ENCODE measurements around the gene HEG1. TPM values are rescaled to one million over a fixed set of nuclear protein-coding genes. Genes with fewer than 3 reads are reported as not detected.

The HEG1 gene
- total RNA-seq, 2 experiments from 2014 or later: 31.2 to 32.6 TPM

DNA sequence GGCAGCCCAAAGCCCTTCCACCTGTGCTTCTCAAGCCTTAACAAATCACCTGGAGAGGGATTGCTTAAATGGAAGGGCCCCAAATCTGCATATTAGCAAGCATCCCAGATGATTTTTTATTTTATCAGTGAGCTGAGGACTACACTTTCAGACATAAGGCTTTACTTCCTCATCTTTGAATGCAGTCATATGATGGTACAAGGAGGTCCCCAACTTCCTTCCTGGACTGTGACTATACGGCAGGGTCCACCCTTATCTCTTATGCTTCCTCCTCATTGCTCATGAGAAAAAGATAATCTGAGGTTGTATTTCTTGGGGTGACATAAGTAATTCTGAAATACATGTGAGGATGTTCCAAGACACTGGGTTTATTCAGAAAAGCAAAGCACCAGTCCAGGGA is 13.7 kb upstream of the HEG1 start:
- Histone ChIP-seq H3K4me1 (ENCODE audit: insufficient read depth, low read length) (peaks cover 7% of the 10 kb centered on the region), H3K27ac (ENCODE audit: low read depth in 1 of 2, low read length in 2 of 2) (no peak overlapping the region), H3K36me3 (ENCODE audit: insufficient read depth, low read length) (no peaks in the 10 kb centered on the region), H3K9me3 (ENCODE audit: control insufficient read depth in 1 of 2, insufficient read depth in 1 of 2, low read length in 2 of 2) (no peaks in the 10 kb centered on the region), H3K27me3 (ENCODE audit: control insufficient read depth in 1 of 2, insufficient read depth in 2 of 2, low read length in 2 of 2) (no peaks in the 10 kb centered on the region), H3K4me3 (ENCODE audit: low read length) (no peak overlapping the region)
- Mint-ChIP-seq H3K36me3 (ENCODE audit: low read depth) (no peaks in the 10 kb centered on the region), H3K27me3 (no peaks in the 10 kb centered on the region), H3K4me3 (no peak overlapping the region), H3K27ac (no peak overlapping the region), H3K4me1 (ENCODE audit: low read depth) (peaks cover 10% of the 10 kb centered on the region), H3K9me3 (no peaks in the 10 kb centered on the region)
- TF ChIP-seq, protein P1, sequence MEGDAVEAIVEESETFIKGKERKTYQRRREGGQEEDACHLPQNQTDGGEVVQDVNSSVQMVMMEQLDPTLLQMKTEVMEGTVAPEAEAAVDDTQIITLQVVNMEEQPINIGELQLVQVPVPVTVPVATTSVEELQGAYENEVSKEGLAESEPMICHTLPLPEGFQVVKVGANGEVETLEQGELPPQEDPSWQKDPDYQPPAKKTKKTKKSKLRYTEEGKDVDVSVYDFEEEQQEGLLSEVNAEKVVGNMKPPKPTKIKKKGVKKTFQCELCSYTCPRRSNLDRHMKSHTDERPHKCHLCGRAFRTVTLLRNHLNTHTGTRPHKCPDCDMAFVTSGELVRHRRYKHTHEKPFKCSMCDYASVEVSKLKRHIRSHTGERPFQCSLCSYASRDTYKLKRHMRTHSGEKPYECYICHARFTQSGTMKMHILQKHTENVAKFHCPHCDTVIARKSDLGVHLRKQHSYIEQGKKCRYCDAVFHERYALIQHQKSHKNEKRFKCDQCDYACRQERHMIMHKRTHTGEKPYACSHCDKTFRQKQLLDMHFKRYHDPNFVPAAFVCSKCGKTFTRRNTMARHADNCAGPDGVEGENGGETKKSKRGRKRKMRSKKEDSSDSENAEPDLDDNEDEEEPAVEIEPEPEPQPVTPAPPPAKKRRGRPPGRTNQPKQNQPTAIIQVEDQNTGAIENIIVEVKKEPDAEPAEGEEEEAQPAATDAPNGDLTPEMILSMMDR (IDR thresholded peaks at IDR 0.05): no peak
- intact Hi-C loops (cut with DNase I, micrococcal nuclease): no loop called here
- POLR2A ChIA-PET: interaction anchor here (0.7 kb wide), 1 partner anchor 47 kb away, joined by 4 read pairs; no protein-coding TSS in a partner anchor
- DNase-seq (no peak), ATAC-seq (ENCODE audit: poor library complexity) (no peak)
- CTCF ChIA-PET: interaction anchor here (1.1 kb wide), 1 partner anchor 308 kb away, joined by 3 read pairs; no protein-coding TSS in a partner anchor

GRCh38 chr3:125068265-125068664 is 12.5 kb upstream of the HEG1 start:
- Mint-ChIP-seq H3K4me3 (no peak overlapping the region), H3K27ac (no peak overlapping the region), H3K36me3 (ENCODE audit: low read depth) (no peaks in the 10 kb centered on the region), H3K27me3 (no peaks in the 10 kb centered on the region), H3K4me1 (ENCODE audit: low read depth) (peaks cover 10% of the 10 kb centered on the region), H3K9me3 (no peaks in the 10 kb centered on the region)
- Histone ChIP-seq H3K4me3 (ENCODE audit: low read length) (no peak overlapping the region), H3K36me3 (ENCODE audit: insufficient read depth, low read length) (no peaks in the 10 kb centered on the region), H3K4me1 (ENCODE audit: insufficient read depth, low read length) (peaks cover 7% of the 10 kb centered on the region), H3K27ac (ENCODE audit: low read depth in 1 of 2, low read length in 2 of 2) (no peak overlapping the region), H3K27me3 (ENCODE audit: control insufficient read depth in 1 of 2, insufficient read depth in 2 of 2, low read length in 2 of 2) (no peaks in the 10 kb centered on the region), H3K9me3 (ENCODE audit: control insufficient read depth in 1 of 2, insufficient read depth in 1 of 2, low read length in 2 of 2) (no peaks in the 10 kb centered on the region)
- ATAC-seq (ENCODE audit: poor library complexity) (no peak), DNase-seq (no peak)
- ChIA-PET POLR2A (no interaction called here), CTCF (no interaction called here)
- intact Hi-C loops (cut with DNase I, micrococcal nuclease): no loop called here
- TF ChIP-seq, protein P1 (IDR thresholded peaks at IDR 0.05): no peak

DNA sequence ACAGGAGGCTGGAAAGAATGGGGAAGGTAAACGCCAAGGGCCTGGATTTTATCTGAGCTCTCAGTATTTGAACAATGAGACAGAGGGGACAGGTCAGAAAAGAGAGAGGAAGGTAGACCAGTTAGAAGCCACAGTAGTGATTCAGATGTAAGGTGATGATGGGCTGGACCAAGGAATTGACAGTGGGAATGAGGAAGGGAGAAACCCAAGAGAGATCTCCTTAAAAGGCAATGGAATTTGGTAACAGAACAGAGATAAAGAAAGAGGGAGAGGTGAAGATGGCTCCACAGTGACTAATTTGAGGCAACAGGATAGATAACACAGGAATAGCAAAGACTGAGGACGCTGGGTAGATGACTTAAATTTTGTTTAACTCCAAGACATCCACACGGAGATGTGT is 11.4 kb upstream of the HEG1 start:
- Histone ChIP-seq H3K4me3 (ENCODE audit: low read length) (no peak overlapping the region), H3K27ac (ENCODE audit: low read depth in 1 of 2, low read length in 2 of 2) (no peak overlapping the region), H3K27me3 (ENCODE audit: control insufficient read depth in 1 of 2, insufficient read depth in 2 of 2, low read length in 2 of 2) (peaks cover 0 to 7% of the 10 kb centered on the region in 2 experiments), H3K4me1 (ENCODE audit: insufficient read depth, low read length) (peaks cover 7% of the 10 kb centered on the region), H3K9me3 (ENCODE audit: control insufficient read depth in 1 of 2, insufficient read depth in 1 of 2, low read length in 2 of 2) (no peaks in the 10 kb centered on the region), H3K36me3 (ENCODE audit: insufficient read depth, low read length) (no peaks in the 10 kb centered on the region)
- ChIA-PET POLR2A (no interaction called here), CTCF (no interaction called here)
- intact Hi-C loops (cut with DNase I, micrococcal nuclease): no loop called here
- H3K27ac Mint-ChIP-seq: no peak overlapping the region
- H3K36me3 Mint-ChIP-seq (ENCODE audit: low read depth): no peaks in the 10 kb centered on the region
- H3K27me3 Mint-ChIP-seq: no peaks in the 10 kb centered on the region
- H3K9me3 Mint-ChIP-seq: no peaks in the 10 kb centered on the region
- ATAC-seq (ENCODE audit: poor library complexity) (no peak), DNase-seq (no peak)
- TF ChIP-seq, protein P1 (IDR thresholded peaks at IDR 0.05): no peak
- peaks cover 10% of the 10 kb centered on the region for H3K4me1 Mint-ChIP-seq (ENCODE audit: low read depth)
- no peak overlapping the region for H3K4me3 Mint-ChIP-seq

Measured in CD4-positive, alpha-beta T cell (primary cell).